ENCODE data around the gene SKAP2.

The SKAP2 gene

DNA sequence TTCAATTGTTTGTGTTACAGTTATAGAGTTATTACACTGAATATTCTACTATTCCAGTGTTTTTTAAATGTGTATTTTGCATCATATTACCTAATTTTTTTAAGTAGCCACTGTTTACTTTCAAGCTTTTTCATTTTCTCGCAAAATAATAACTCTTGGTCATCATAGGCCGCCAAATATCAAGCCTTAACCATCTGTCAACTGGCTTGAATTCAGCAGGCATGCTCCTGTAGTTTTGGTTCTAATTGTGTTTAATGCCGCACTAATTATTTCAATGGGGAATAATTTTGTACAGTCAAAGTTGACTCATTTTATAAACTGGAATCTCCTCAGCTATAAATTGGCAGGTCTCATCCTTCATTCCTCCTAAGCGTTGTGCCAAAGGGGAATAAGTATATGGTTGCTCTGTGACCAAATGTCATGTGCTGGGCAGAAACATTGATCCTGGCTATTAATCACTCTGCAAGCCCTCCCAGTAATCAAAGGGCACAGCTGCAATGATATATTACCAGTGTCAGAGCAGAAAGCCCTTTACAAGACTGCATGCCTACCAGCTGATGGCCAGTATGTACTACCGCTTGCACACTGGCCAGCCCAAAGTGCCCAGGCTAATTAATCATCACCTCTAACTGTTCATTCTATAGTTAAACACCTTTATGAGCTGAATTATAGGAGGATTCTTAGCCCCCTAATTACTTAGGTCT, 74.8 kb downstream of the SKAP2 start:
- POLR2A ChIA-PET: no interaction called here
- TF ChIP-seq, protein P1, sequence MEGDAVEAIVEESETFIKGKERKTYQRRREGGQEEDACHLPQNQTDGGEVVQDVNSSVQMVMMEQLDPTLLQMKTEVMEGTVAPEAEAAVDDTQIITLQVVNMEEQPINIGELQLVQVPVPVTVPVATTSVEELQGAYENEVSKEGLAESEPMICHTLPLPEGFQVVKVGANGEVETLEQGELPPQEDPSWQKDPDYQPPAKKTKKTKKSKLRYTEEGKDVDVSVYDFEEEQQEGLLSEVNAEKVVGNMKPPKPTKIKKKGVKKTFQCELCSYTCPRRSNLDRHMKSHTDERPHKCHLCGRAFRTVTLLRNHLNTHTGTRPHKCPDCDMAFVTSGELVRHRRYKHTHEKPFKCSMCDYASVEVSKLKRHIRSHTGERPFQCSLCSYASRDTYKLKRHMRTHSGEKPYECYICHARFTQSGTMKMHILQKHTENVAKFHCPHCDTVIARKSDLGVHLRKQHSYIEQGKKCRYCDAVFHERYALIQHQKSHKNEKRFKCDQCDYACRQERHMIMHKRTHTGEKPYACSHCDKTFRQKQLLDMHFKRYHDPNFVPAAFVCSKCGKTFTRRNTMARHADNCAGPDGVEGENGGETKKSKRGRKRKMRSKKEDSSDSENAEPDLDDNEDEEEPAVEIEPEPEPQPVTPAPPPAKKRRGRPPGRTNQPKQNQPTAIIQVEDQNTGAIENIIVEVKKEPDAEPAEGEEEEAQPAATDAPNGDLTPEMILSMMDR (IDR thresholded peaks at IDR 0.05; ENCODE audit: insufficient read depth, low read length, missing control alignments): no peak
- no peak for DNase-seq (ENCODE audit: low read depth, low spot score)
- CTCF ChIA-PET: no interaction called here
- H3K4me3 ChIP-seq (ENCODE audit: low read depth, low read length): no peak overlapping the region

GRCh38 chr7:26787701-26788100, 76.7 kb downstream of the SKAP2 start:
- CTCF ChIA-PET: interaction anchor here (0.8 kb wide), 1 partner anchor 895 kb away, joined by 3 read pairs; no protein-coding TSS in a partner anchor
- DNase-seq (ENCODE audit: low read depth, low spot score): no peak
- H3K4me3 ChIP-seq (ENCODE audit: low read depth, low read length): no peak overlapping the region
- TF ChIP-seq, protein P1 (IDR thresholded peaks at IDR 0.05; ENCODE audit: insufficient read depth, low read length, missing control alignments): no peak
- POLR2A ChIA-PET: no interaction called here

- TF ChIP-seq, protein P1 (IDR thresholded peaks at IDR 0.05; ENCODE audit: insufficient read depth, low read length, missing control alignments): no peak
- no peak for DNase-seq (ENCODE audit: low read depth, low spot score)
- ChIA-PET CTCF (interaction anchor here (1.1 kb wide), 1 partner anchor 103 kb away, joined by 4 read pairs; no protein-coding TSS in a partner anchor), POLR2A (no interaction called here)
- no peak overlapping the region for H3K4me3 ChIP-seq (ENCODE audit: low read depth, low read length)
Observed at GRCh38 chr7:26784118-26784517, 80.3 kb downstream of the SKAP2 start.

DNA sequence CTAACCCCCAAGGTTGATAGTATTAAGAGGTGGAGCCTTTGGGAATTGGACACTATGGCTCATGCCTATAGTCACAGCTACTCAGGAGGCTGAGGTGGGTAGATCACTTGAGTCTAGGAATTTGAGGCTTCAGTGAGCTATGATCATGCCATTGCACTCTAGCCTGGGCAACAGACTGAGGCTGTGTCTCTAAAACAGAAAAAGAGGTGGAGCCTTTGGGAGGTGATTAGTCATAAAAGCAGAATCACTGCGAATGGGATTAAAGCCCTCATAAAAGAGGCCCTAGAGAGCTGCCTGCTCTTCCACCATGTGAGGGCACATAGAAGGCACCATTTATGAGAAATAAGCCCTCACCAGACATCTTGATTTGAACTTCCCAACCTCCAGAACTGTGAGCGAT, 81.9 kb downstream of the SKAP2 start:
- DNase-seq (ENCODE audit: low read depth, low spot score): no peak
- CTCF ChIA-PET: no interaction called here

DNA sequence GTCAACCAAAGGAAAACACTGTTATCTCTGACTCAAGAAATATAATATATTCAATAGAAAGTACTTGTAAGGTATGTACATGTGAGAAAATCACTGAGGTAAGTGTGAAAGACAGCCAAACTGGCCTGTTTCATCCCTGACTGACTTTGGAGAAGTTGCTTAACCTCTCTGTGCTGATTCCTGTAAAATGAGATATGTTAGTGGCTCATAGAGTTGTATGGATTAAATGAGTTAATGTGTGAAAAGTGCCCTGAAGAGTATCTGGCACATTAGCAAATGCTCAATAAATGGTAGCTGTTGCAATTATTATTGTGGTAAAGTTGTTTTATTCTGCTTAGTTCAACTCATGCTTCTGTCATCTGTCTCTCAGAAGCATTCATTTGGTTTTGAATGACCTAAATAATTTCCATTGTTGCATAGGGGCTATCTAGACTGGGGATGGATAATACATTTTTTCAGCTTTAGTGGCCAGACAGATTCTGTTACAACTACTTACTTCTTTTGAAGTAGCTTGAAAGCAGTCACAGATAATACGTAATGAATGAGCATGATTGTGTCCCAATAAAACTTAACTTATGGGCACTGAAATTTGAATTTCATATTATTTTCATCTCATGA, 84.3 kb downstream of the SKAP2 start:
- ChIA-PET POLR2A (no interaction called here), CTCF (no interaction called here)
- no peak for DNase-seq (ENCODE audit: low read depth, low spot score)
- H3K4me3 ChIP-seq (ENCODE audit: low read depth, low read length): no peak overlapping the region
- TF ChIP-seq, protein P1 (IDR thresholded peaks at IDR 0.05; ENCODE audit: insufficient read depth, low read length, missing control alignments): no peak

More for the DNA sequence above, 81.9 kb downstream of the SKAP2 start:
- POLR2A ChIA-PET: no interaction called here
- TF ChIP-seq, protein P1 (IDR thresholded peaks at IDR 0.05; ENCODE audit: insufficient read depth, low read length, missing control alignments): no peak
- H3K4me3 ChIP-seq (ENCODE audit: low read depth, low read length): no peak overlapping the region

DNA sequence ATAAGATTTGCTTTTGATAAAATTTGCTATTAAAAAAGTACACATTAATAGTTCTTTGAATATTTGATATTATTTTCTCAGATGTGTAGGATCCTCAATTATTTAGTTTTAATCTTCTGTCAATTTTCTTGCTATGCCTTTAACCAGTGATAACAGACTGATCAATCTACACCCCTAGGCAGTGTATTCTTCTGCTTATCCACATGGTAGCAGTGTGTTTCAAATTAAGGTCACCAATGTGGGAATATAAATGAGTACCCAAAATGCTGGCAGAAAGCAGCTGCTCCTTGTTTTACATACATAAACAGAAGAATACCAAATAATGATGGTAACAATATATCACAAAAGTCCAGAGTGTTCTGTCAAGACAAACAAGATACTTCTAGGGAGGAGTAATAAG, 87.0 kb downstream of the SKAP2 start:
- TF ChIP-seq, protein P1 (IDR thresholded peaks at IDR 0.05; ENCODE audit: insufficient read depth, low read length, missing control alignments): no peak
- no peak overlapping the region for H3K4me3 ChIP-seq (ENCODE audit: low read depth, low read length)
- CTCF ChIA-PET: no interaction called here
- no peak for DNase-seq (ENCODE audit: low read depth, low spot score)
- POLR2A ChIA-PET: no interaction called here
